Fibroblast of gingiva (primary cell): ENCODE results near the gene PISD.
"Not testable (repeated sequence)": the region's sequence is repeated elsewhere in the genome, so short reads cannot be mapped to it uniquely, and the experiment has no call there.

ENCODE experiments used
- DNase-seq: peaks from one replicate; pipeline ENCODE4 v3.0.0-alpha.2; 2011; ENCODE audit warnings: low read depth

PISD gene

GRCh38 chr22:31661851-31662667, at the start of gene PISD:
TSS of gene PISD (minus strand) at chr22:31662215. CDS start at chr22:31662208, 7 bp downstream.
- peak; percentile 88 for DNase-seq

- not testable (repeated sequence) for DNase-seq
Measured at GRCh38 chr22:31711226-31711625, 49.2 kb upstream of the PISD start.

- DNase-seq = no peak
Measured at GRCh38 chr22:31707519-31707918, 45.5 kb upstream of the PISD start.

GRCh38 chr22:31695423-31695822, 33.4 kb upstream of the PISD start:
- DNase-seq = no peak

- not testable (repeated sequence) for DNase-seq
Measured at GRCh38 chr22:31694046-31694445, 32.0 kb upstream of the PISD start.

- DNase-seq = no peak
Measured at GRCh38 chr22:31692186-31692886, 30.3 kb upstream of the PISD start.

- DNase-seq = no peak
Measured at GRCh38 chr22:31691408-31691807, 29.4 kb upstream of the PISD start.

- no peak for DNase-seq
Measured at GRCh38 chr22:31683181-31684105, 21.4 kb upstream of the PISD start.

- DNase-seq = no peak
Measured at GRCh38 chr22:31682751-31683150, 20.7 kb upstream of the PISD start.

- peak; percentile 66 for DNase-seq
Measured at GRCh38 chr22:31681349-31682345, 19.6 kb upstream of the PISD start.

- peak; percentile 78 for DNase-seq
Measured at GRCh38 chr22:31680861-31681341, 18.9 kb upstream of the PISD start.

GRCh38 chr22:31678748-31679147, 16.7 kb upstream of the PISD start:
- no peak for DNase-seq

GRCh38 chr22:31676700-31677099, 14.7 kb upstream of the PISD start:
- peak; percentile 85 for DNase-seq

GRCh38 chr22:31674219-31674618, 12.2 kb upstream of the PISD start:
- DNase-seq = not testable (repeated sequence)

GRCh38 chr22:31668849-31669248, 6.8 kb upstream of the PISD start:
- DNase-seq = not testable (repeated sequence)

GRCh38 chr22:31662668-31663037, 638 bp upstream of the PISD start:
- DNase-seq = no peak

GRCh38 chr22:31660860-31661341, 1.1 kb downstream of the PISD start:
- DNase-seq = peak; percentile 60

- DNase-seq = no peak
Measured at GRCh38 chr22:31659246-31659645, 2.8 kb downstream of the PISD start.

- DNase-seq = no peak
Measured at GRCh38 chr22:31654408-31654807, 7.6 kb downstream of the PISD start.

- DNase-seq = no peak
Measured at GRCh38 chr22:31653944-31654343, 8.1 kb downstream of the PISD start.
